Naive thymus-derived CD8-positive, alpha-beta T cell (primary cell): ENCODE results near the gene FBXO42. TPM values are rescaled to one million over a fixed set of nuclear protein-coding genes. Genes with fewer than 3 reads are reported as not detected.
A peak's percentile ranks its signal among the peaks of the same experiment; 100 is the strongest.
"Not testable (repeated sequence)": the region's sequence is repeated elsewhere in the genome, so short reads cannot be mapped to it uniquely, and the experiment has no call there.

Source experiments
- ATAC-seq, 2 donors: fragments of 150-1000 bp; cut with Tn5 transposase in 1 of 2; sonication (Bioruptor Pico), chemical (Tn5 transposase) in 1 of 2; 1 replicate in 1 of 2; 2 replicates in 1 of 2; pipeline ENCODE4 v1.10.0; 2021; ENCODE audit warnings: mild to moderate bottlenecking in 2 of 2, moderate library complexity in 2 of 2
- POLR2A ChIA-PET: fragments of 350-600 bp; sonication (Branson Sonifier 250); formaldehyde crosslinking; loops from one replicate; lab custom pipeline; 2021; ENCODE audit warnings: antibody characterized with exemption; lab: Charles Lee
- DNase-seq, 10 donors: peaks; one replicate each; pipeline versions ENCODE4 v3.0.0 to v3.0.0-alpha.2; 2020 to 2022
- H3K27ac Mint-ChIP-seq, 10 donors: one replicate each; pipeline ENCODE4 v1.8.0; 2020 to 2022; ENCODE audit warnings: mild to moderate bottlenecking in 10 of 10, mixed read lengths in 10 of 10, moderate library complexity in 4 of 10, inconsistent platforms in 1 of 10
- H3K27me3 Mint-ChIP-seq, 5 donors: one replicate each; pipeline ENCODE4 v1.8.0; 2021 to 2022; ENCODE audit warnings: mixed read lengths in 5 of 5
- H3K36me3 Mint-ChIP-seq, 3 donors: one replicate each; pipeline ENCODE4 v1.8.0; 2020 to 2022; ENCODE audit warnings: mixed read lengths in 3 of 3, mild to moderate bottlenecking in 2 of 3, inconsistent platforms in 1 of 3
- H3K4me1 Mint-ChIP-seq, 4 donors: one replicate each; pipeline ENCODE4 v1.8.0; 2021 to 2022; ENCODE audit warnings: mixed read lengths in 4 of 4
- H3K4me3 Mint-ChIP-seq, 10 donors: one replicate each; pipeline ENCODE4 v1.8.0; 2020 to 2022; ENCODE audit warnings: mild to moderate bottlenecking in 10 of 10, mixed read lengths in 10 of 10, moderate library complexity in 6 of 10, inconsistent platforms in 1 of 10
- H3K9me3 Mint-ChIP-seq, 9 donors: one replicate each; pipeline ENCODE4 v1.8.0; 2020 to 2022; ENCODE audit warnings: mixed read lengths in 9 of 9, mild to moderate bottlenecking in 3 of 9, inconsistent platforms in 1 of 9, moderate library complexity in 1 of 9
- polyA plus RNA-seq, 3 donors: library from polyadenylated mRNA; unstranded; fragments of 300-500 nt; fragmentation: Illumina TruSeq; gene quantifications; one replicate each; pipeline ENCODE4 v1.2.3, GENCODE V29; 2021
- total RNA-seq, 8 experiments: library from RNA in 2 of 8; stranded (reverse) in 2 of 8; gene quantifications; one replicate each; pipeline ENCODE4 v1.2.3 and lab custom pipeline; 2021 to 2026

The FBXO42 gene
- total and polyA plus RNA-seq, 5 experiments from 2014 or later: 11.8 to 27.4 (median 21.5) TPM

- Mint-ChIP-seq H3K4me3 (no peak overlapping the region), H3K36me3 (peaks cover 0 to 74% (median 8%) of the 10 kb centered on the region in 3 donors), H3K4me1 (peaks cover 9 to 37% (median 22%) of the 10 kb centered on the region in 4 donors), H3K27ac (peak overlapping the region in 3 of 10 donors; percentile 24 to 77 (median 61)), H3K9me3 (no peaks in the 10 kb centered on the region), H3K27me3 (no peaks in the 10 kb centered on the region)
- POLR2A ChIA-PET: no interaction called here
- no peak for ATAC-seq
- DNase-seq: no peak
Observed at GRCh38 chr1:16252912-16253311, 99.4 kb downstream of the FBXO42 start.

- Mint-ChIP-seq H3K4me1 (peaks cover 7 to 35% (median 22%) of the 10 kb centered on the region in 4 donors), H3K27ac (peak overlapping the region in 2 of 10 donors; percentile 53 to 79), H3K9me3 (no peaks in the 10 kb centered on the region), H3K36me3 (peaks cover 0 to 84% (median 11%) of the 10 kb centered on the region in 3 donors), H3K4me3 (no peak overlapping the region), H3K27me3 (no peaks in the 10 kb centered on the region)
- DNase-seq: no peak
- ATAC-seq: no peak
- POLR2A ChIA-PET: no interaction called here
Observed at GRCh38 chr1:16251381-16251780, 100.9 kb downstream of the FBXO42 start.

- Mint-ChIP-seq H3K27me3 (no peaks in the 10 kb centered on the region), H3K36me3 (peaks cover 0 to 80% (median 6%) of the 10 kb centered on the region in 3 donors), H3K27ac (peak overlapping the region in 4 of 10 donors; percentile 10 to 53 (median 34)), H3K4me1 (peaks cover 7 to 35% (median 22%) of the 10 kb centered on the region in 4 donors), H3K4me3 (no peak overlapping the region), H3K9me3 (no peaks in the 10 kb centered on the region)
- DNase-seq: no peak
- no peak for ATAC-seq
- POLR2A ChIA-PET: no interaction called here
Observed at GRCh38 chr1:16250524-16251251, 101.6 kb downstream of the FBXO42 start.

- ATAC-seq (peak in 1 of 2 donors; percentile 40), DNase-seq (no peak)
- no peaks in the 10 kb centered on the region for H3K9me3 Mint-ChIP-seq
- H3K4me1 Mint-ChIP-seq: peaks cover 7 to 35% (median 21%) of the 10 kb centered on the region in 4 donors
- POLR2A ChIA-PET: no interaction called here
- H3K4me3 Mint-ChIP-seq: peak overlapping the region in 3 of 10 donors; percentile 1 to 32 (median 25)
- peaks cover 0 to 70% (median 2%) of the 10 kb centered on the region in 3 donors for H3K36me3 Mint-ChIP-seq
- no peaks in the 10 kb centered on the region for H3K27me3 Mint-ChIP-seq
- peak overlapping the region; percentile 48 to 82 (median 78) for H3K27ac Mint-ChIP-seq
Observed at GRCh38 chr1:16249596-16250241, 102.6 kb downstream of the FBXO42 start.

GRCh38 chr1:16248603-16249516 lies 103.4 kb downstream of the FBXO42 start:
- H3K27ac Mint-ChIP-seq: peak overlapping the region; percentile 59 to 88 (median 80)
- POLR2A ChIA-PET: no interaction called here
- H3K36me3 Mint-ChIP-seq: peaks cover 0 to 61% (median 2%) of the 10 kb centered on the region in 3 donors
- H3K4me1 Mint-ChIP-seq: peaks cover 9 to 39% (median 26%) of the 10 kb centered on the region in 4 donors
- ATAC-seq: peak in 1 of 2 donors; percentile 46
- DNase-seq: no peak
- H3K4me3 Mint-ChIP-seq: peak overlapping the region in 2 of 10 donors; percentile 25 to 28
- H3K9me3 Mint-ChIP-seq: no peaks in the 10 kb centered on the region
- H3K27me3 Mint-ChIP-seq: no peaks in the 10 kb centered on the region

- DNase-seq (no peak), ATAC-seq (no peak)
- Mint-ChIP-seq H3K4me1 (peaks cover 9 to 40% (median 26%) of the 10 kb centered on the region in 4 donors), H3K27ac (peak overlapping the region in 7 of 10 donors; percentile 33 to 88 (median 79)), H3K9me3 (no peaks in the 10 kb centered on the region), H3K27me3 (no peaks in the 10 kb centered on the region), H3K36me3 (peaks cover 0 to 55% (median 2%) of the 10 kb centered on the region in 3 donors), H3K4me3 (no peak overlapping the region)
- POLR2A ChIA-PET: no interaction called here
Observed at GRCh38 chr1:16248007-16248436, 104.3 kb downstream of the FBXO42 start.

- no peak overlapping the region for H3K4me3 Mint-ChIP-seq
- no peaks in the 10 kb centered on the region for H3K9me3 Mint-ChIP-seq
- ATAC-seq (no peak), DNase-seq (no peak)
- POLR2A ChIA-PET: no interaction called here
- H3K27ac Mint-ChIP-seq: peak overlapping the region in 8 of 10 donors; percentile 9 to 68 (median 52)
- peaks cover 9 to 40% (median 26%) of the 10 kb centered on the region in 4 donors for H3K4me1 Mint-ChIP-seq
- no peaks in the 10 kb centered on the region for H3K27me3 Mint-ChIP-seq
- peaks cover 0 to 51% (median 2%) of the 10 kb centered on the region in 3 donors for H3K36me3 Mint-ChIP-seq
Observed at GRCh38 chr1:16247441-16247840, 104.8 kb downstream of the FBXO42 start.

- Mint-ChIP-seq H3K4me3 (no peak overlapping the region), H3K4me1 (peaks cover 9 to 38% (median 26%) of the 10 kb centered on the region in 4 donors), H3K36me3 (peaks cover 0 to 46% (median 2%) of the 10 kb centered on the region in 3 donors), H3K27ac (peak overlapping the region in 5 of 10 donors; percentile 46 to 68 (median 56)), H3K9me3 (no peaks in the 10 kb centered on the region), H3K27me3 (no peaks in the 10 kb centered on the region)
- POLR2A ChIA-PET: no interaction called here
- no peak for DNase-seq
- ATAC-seq: no peak
Observed at GRCh38 chr1:16246961-16247360, 105.3 kb downstream of the FBXO42 start.

- peak overlapping the region in 4 of 10 donors; percentile 21 to 80 (median 36) for H3K27ac Mint-ChIP-seq
- POLR2A ChIA-PET, H3K4me3 Mint-ChIP-seq, H3K27me3 Mint-ChIP-seq, H3K9me3 Mint-ChIP-seq, ATAC-seq, DNase-seq: not testable (repeated sequence)
- H3K36me3 Mint-ChIP-seq: peaks cover 0 to 39% (median 2%) of the 10 kb centered on the region in 3 donors
- H3K4me1 Mint-ChIP-seq: peaks cover 9 to 34% (median 26%) of the 10 kb centered on the region in 4 donors
Observed at GRCh38 chr1:16246239-16246638, 106.0 kb downstream of the FBXO42 start.

- Mint-ChIP-seq H3K4me3 (no peak overlapping the region), H3K4me1 (peaks cover 9 to 28% (median 23%) of the 10 kb centered on the region in 4 donors), H3K36me3 (peaks cover 0 to 33% (median 2%) of the 10 kb centered on the region in 3 donors), H3K27ac (peak overlapping the region in 4 of 10 donors; percentile 21 to 80 (median 36)), H3K27me3 (no peaks in the 10 kb centered on the region), H3K9me3 (no peaks in the 10 kb centered on the region)
- POLR2A ChIA-PET: no interaction called here
- DNase-seq (no peak), ATAC-seq (no peak)
Observed at GRCh38 chr1:16245476-16246196, 106.6 kb downstream of the FBXO42 start.

- H3K9me3 Mint-ChIP-seq: no peaks in the 10 kb centered on the region
- no peak overlapping the region for H3K4me3 Mint-ChIP-seq
- peaks cover 0 to 26% (median 2%) of the 10 kb centered on the region in 3 donors for H3K36me3 Mint-ChIP-seq
- ATAC-seq (no peak), DNase-seq (no peak)
- peaks cover 9 to 21% (median 18%) of the 10 kb centered on the region in 4 donors for H3K4me1 Mint-ChIP-seq
- H3K27me3 Mint-ChIP-seq: no peaks in the 10 kb centered on the region
- peak overlapping the region in 5 of 10 donors; percentile 21 to 88 (median 31) for H3K27ac Mint-ChIP-seq
- POLR2A ChIA-PET: no interaction called here
Observed at GRCh38 chr1:16244650-16245285, 107.5 kb downstream of the FBXO42 start.
